ENCODE measurements around the gene UBE2I.

UBE2I gene

GRCh38 chr16:1375298-1375640, 65.8 kb downstream of the UBE2I start:
- Histone ChIP-seq H3K79me2 (ENCODE audit: low read length) (peaks cover 59% of the 10 kb centered on the region), H3K9me3 (ENCODE audit: insufficient read depth, low read length) (no peaks in the 10 kb centered on the region), H3K4me1 (ENCODE audit: low read length) (peaks cover 17% of the 10 kb centered on the region), H4K20me1 (ENCODE audit: insufficient read depth, low read length) (peaks cover 19% of the 10 kb centered on the region), H3K9ac (ENCODE audit: low read length) (no peak overlapping the region), H3K27me3 (ENCODE audit: low read depth, low read length) (no peaks in the 10 kb centered on the region), H3K27ac (ENCODE audit: low read length) (no peak overlapping the region), H3K4me3 (ENCODE audit: low read length) (no peak overlapping the region), H2AFZ (ENCODE audit: low read depth, low read length) (no peak overlapping the region), H3K4me2 (ENCODE audit: low read length) (no peak overlapping the region), H3K36me3 (replicated peaks; ENCODE audit: low read depth, low read length) (peaks cover 17% of the 10 kb centered on the region)
- TF ChIP-seq EZH2phosphoT487 (IDR thresholded peaks at IDR 0.05; ENCODE audit: low read depth): no peak
- TF ChIP-seq, protein P1, sequence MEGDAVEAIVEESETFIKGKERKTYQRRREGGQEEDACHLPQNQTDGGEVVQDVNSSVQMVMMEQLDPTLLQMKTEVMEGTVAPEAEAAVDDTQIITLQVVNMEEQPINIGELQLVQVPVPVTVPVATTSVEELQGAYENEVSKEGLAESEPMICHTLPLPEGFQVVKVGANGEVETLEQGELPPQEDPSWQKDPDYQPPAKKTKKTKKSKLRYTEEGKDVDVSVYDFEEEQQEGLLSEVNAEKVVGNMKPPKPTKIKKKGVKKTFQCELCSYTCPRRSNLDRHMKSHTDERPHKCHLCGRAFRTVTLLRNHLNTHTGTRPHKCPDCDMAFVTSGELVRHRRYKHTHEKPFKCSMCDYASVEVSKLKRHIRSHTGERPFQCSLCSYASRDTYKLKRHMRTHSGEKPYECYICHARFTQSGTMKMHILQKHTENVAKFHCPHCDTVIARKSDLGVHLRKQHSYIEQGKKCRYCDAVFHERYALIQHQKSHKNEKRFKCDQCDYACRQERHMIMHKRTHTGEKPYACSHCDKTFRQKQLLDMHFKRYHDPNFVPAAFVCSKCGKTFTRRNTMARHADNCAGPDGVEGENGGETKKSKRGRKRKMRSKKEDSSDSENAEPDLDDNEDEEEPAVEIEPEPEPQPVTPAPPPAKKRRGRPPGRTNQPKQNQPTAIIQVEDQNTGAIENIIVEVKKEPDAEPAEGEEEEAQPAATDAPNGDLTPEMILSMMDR (IDR thresholded peaks at IDR 0.05; ENCODE audit: low read depth, low read length): no peak

- H4K20me1 ChIP-seq (ENCODE audit: insufficient read depth, low read length): peaks cover 19% of the 10 kb centered on the region
- H3K4me2 ChIP-seq (ENCODE audit: low read length): no peak overlapping the region
- peaks cover 17% of the 10 kb centered on the region for H3K36me3 ChIP-seq (replicated peaks; ENCODE audit: low read depth, low read length)
- no peak overlapping the region for H3K9ac ChIP-seq (ENCODE audit: low read length)
- no peak overlapping the region for H2AFZ ChIP-seq (ENCODE audit: low read depth, low read length)
- peaks cover 59% of the 10 kb centered on the region for H3K79me2 ChIP-seq (ENCODE audit: low read length)
- TF ChIP-seq EZH2phosphoT487 (IDR thresholded peaks at IDR 0.05; ENCODE audit: low read depth): no peak
- TF ChIP-seq, protein P1 (IDR thresholded peaks at IDR 0.05; ENCODE audit: low read depth, low read length): no peak
- H3K4me3 ChIP-seq (ENCODE audit: low read length): no peak overlapping the region
- H3K27me3 ChIP-seq (ENCODE audit: low read depth, low read length): no peaks in the 10 kb centered on the region
- peaks cover 17% of the 10 kb centered on the region for H3K4me1 ChIP-seq (ENCODE audit: low read length)
- no peak overlapping the region for H3K27ac ChIP-seq (ENCODE audit: low read length)
- no peaks in the 10 kb centered on the region for H3K9me3 ChIP-seq (ENCODE audit: insufficient read depth, low read length)
Observed at GRCh38 chr16:1375741-1376410, 66.4 kb downstream of the UBE2I start.
